SU-DHL-6 (cell line): ENCODE measurements around the gene SH3GL2.

ENCODE experiments used
- H2AFZ ChIP-seq: fragments of 200-600 bp; sonication (generic); 2 replicates; pipeline ENCODE4 v1.6.1; 2014; ENCODE audit warnings: low read depth, mild to moderate bottlenecking, moderate library complexity, mixed read lengths, antibody characterized with exemption, low read length; ENCODE audit not compliant: severe bottlenecking
- H3F3A ChIP-seq: fragments of 200-600 bp; shearing (Covaris generic); 2 replicates; pipeline ENCODE4 v1.6.0; 2016; ENCODE audit warnings: antibody characterized with exemption, mild to moderate bottlenecking; ENCODE audit not compliant: insufficient read depth
- H3K27ac ChIP-seq: fragments of 200-600 bp; sonication (generic); 2 replicates; pipeline ENCODE4 v1.5.1; 2016; ENCODE audit warnings: low read depth, mild to moderate bottlenecking, low read length, moderate library complexity, mixed read lengths
- H3K27me3 ChIP-seq: fragments of 200-600 bp; sonication (generic), shearing (Covaris generic); 2 replicates; pipeline ENCODE4 v1.6.0; 2014; ENCODE audit warnings: mild to moderate bottlenecking, low read length
- H3K36me3 ChIP-seq: fragments of 200-600 bp; sonication (generic); 2 replicates; pipeline ENCODE4 v1.6.1; 2014; ENCODE audit warnings: mild to moderate bottlenecking, low read length, mixed read lengths
- H3K4me2 ChIP-seq: fragments of 300-600, 200-600 bp; shearing (Covaris generic), sonication (generic); 2 replicates; pipeline ENCODE4 v1.6.0; 2014; ENCODE audit warnings: low read length, low read depth, mild to moderate bottlenecking; ENCODE audit not compliant: poor library complexity, severe bottlenecking
- H3K4me3 ChIP-seq: fragments of 200-600 bp; sonication (generic); 2 replicates; pipeline ENCODE4 v1.5.1; 2014; ENCODE audit warnings: antibody characterized with exemption, low read length, mild to moderate bottlenecking, mixed read lengths; ENCODE audit not compliant: insufficient read depth, poor library complexity, severe bottlenecking
- H3K79me2 ChIP-seq: fragments of 200-600 bp; sonication (generic); 2 replicates; pipeline ENCODE4 v1.6.1; 2014; ENCODE audit warnings: mild to moderate bottlenecking, low read length, moderate library complexity; ENCODE audit not compliant: insufficient read depth
- H3K9ac ChIP-seq: fragments of 200-600 bp; sonication (generic); 2 replicates; pipeline ENCODE4 v1.7.0; 2014; ENCODE audit warnings: mild to moderate bottlenecking, low read length
- H3K9me2 ChIP-seq: fragments of 200-600 bp; sonication (generic); replicated peaks from 2 replicates; pipeline ENCODE4 v1.6.1; 2014; ENCODE audit warnings: low read length; ENCODE audit not compliant: insufficient read depth
- H3K9me3 ChIP-seq: fragments of 200-600 bp; sonication (generic); 2 replicates; pipeline ENCODE4 v1.6.1; 2014; ENCODE audit warnings: low read length, mixed read lengths; ENCODE audit not compliant: insufficient read depth
- H4K20me1 ChIP-seq: fragments of 200-600 bp; sonication (generic); 2 replicates; pipeline ENCODE4 v1.6.1; 2014; ENCODE audit warnings: low read depth, mild to moderate bottlenecking, antibody characterized with exemption, low read length, moderate library complexity, mixed read lengths
- CTCF ChIP-seq: fragments of 200-600 bp; sonication (generic); IDR thresholded peaks from one replicate; pipeline ENCODE4 v1.5.1; 2017; ENCODE audit warnings: antibody characterized with exemption, mild to moderate bottlenecking, low read length, moderate library complexity; ENCODE audit not compliant: insufficient read depth, poor library complexity, severe bottlenecking
- EZH2phosphoT487 ChIP-seq: fragments of 200-600 bp; sonication (generic), shearing (Covaris generic); conservative IDR thresholded peaks from 2 replicates; pipeline ENCODE4 v1.6.1; 2018; ENCODE audit warnings: mild to moderate bottlenecking, antibody characterized with exemption, low read length, moderate library complexity, mixed read lengths

The SH3GL2 gene

GRCh38 chr9:17843236-17843635, 264.4 kb downstream of the SH3GL2 start:
- H3K36me3 ChIP-seq = no peaks in the 10 kb centered on the region
- no peaks in the 10 kb centered on the region for H4K20me1 ChIP-seq
- no peaks in the 10 kb centered on the region for H3K79me2 ChIP-seq
- no peaks in the 10 kb centered on the region for H3K9me2 ChIP-seq
- no peak overlapping the region for H3K4me2 ChIP-seq
- H2AFZ ChIP-seq = no peak overlapping the region
- no peak overlapping the region for H3K9ac ChIP-seq
- TF ChIP-seq CTCF (no peak), EZH2phosphoT487 (no peak)
- no peaks in the 10 kb centered on the region for H3K9me3 ChIP-seq
- H3K4me3 ChIP-seq = no peak overlapping the region
- no peak overlapping the region for H3K27ac ChIP-seq
- no peaks in the 10 kb centered on the region for H3K27me3 ChIP-seq
- no peaks in the 10 kb centered on the region for H3F3A ChIP-seq
